ENCODE measurements around the gene C16orf86. TPM values are rescaled to one million over a fixed set of nuclear protein-coding genes. Genes with fewer than 3 reads are reported as not detected.

C16orf86 gene
- total and polyA plus RNA-seq, 2 of the 8 experiments (the other 6 are each of a cell fraction or from before 2014, with no cell fraction given): 1.4 to 2.3 TPM

GRCh38 chr16:67628216-67628615, 38.4 kb upstream of the C16orf86 start (continued):
- TF ChIP-seq TAF7 (optimal IDR thresholded peaks at IDR 0.05; ENCODE audit: borderline replicate concordance, low read depth, low read length) (no peak), FOSL1 (IDR thresholded peaks at IDR 0.05; ENCODE audit: insufficient read depth, low read depth, low read length) (no peak), BACH1 (IDR thresholded peaks at IDR 0.05; ENCODE audit: low read length) (no peak), KDM4A (IDR thresholded peaks at IDR 0.05; ENCODE audit: low read depth, low read length, severe bottlenecking) (no peak), SAP30 (IDR thresholded peaks at IDR 0.05; ENCODE audit: insufficient read depth, insufficient replicate concordance, low read length) (no peak), TAF1 (IDR thresholded peaks at IDR 0.05; ENCODE audit: low read depth, low read length) (no peak), CTBP2 (IDR thresholded peaks at IDR 0.05; ENCODE audit: borderline replicate concordance, insufficient read depth, insufficient read length, low read length) (no peak), SP4 (IDR thresholded peaks at IDR 0.05; ENCODE audit: low read length) (no peak), RAD21 (IDR thresholded peaks at IDR 0.05 in 1 of 2, conservative IDR thresholded peaks at IDR 0.05 in 1 of 2; ENCODE audit: low read depth in 2 of 2, low read length in 2 of 2) (no peak), SP1 (IDR thresholded peaks at IDR 0.05; ENCODE audit: low read depth, low read length) (no peak)

All from H1 (cell line).